Measurements from ENCODE around the gene AVPR1B.

The AVPR1B gene

DNA sequence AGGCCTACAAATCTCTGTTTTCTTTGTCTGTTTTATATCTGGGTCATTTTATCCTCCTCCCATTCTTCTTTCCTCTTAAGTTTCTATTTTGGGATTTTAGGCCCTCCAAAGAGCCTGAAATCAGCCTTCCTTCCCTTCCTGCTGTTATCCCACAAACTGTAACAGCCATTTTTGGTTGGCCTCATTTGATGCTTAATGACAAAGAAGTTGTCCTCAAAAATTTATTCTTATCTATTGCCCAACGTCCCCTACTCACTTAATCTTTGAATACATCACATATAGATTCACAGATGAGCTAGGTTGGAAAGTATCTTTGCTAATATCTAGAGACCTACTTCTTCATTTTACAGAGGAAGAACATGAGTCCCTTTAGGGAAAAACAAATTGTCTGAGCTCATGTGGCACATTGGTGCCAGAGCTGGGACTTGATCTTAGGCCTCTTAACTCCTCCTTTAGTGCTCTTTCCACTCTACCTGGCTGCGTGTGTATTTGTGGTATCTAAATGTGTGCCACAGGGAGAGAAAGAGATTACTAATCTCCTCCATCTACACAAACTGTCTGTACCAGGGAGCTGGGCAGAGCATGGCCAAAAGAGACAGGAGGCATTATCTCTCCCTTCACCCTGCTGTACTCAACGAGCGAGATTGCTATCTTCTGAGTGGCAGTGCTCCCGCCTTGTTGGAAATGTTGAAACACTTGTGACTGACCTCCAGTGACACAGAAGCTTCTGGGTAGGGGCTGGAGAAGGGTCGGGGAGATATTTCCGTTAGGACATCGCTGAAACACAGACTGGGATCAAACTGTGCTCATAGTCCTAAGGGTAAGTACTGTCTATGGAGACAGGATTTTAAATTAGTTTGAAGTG is 34.1 kb downstream of the AVPR1B start:
- DNase-seq (ENCODE audit: low read depth), result no peak
- TF ChIP-seq, protein P1, sequence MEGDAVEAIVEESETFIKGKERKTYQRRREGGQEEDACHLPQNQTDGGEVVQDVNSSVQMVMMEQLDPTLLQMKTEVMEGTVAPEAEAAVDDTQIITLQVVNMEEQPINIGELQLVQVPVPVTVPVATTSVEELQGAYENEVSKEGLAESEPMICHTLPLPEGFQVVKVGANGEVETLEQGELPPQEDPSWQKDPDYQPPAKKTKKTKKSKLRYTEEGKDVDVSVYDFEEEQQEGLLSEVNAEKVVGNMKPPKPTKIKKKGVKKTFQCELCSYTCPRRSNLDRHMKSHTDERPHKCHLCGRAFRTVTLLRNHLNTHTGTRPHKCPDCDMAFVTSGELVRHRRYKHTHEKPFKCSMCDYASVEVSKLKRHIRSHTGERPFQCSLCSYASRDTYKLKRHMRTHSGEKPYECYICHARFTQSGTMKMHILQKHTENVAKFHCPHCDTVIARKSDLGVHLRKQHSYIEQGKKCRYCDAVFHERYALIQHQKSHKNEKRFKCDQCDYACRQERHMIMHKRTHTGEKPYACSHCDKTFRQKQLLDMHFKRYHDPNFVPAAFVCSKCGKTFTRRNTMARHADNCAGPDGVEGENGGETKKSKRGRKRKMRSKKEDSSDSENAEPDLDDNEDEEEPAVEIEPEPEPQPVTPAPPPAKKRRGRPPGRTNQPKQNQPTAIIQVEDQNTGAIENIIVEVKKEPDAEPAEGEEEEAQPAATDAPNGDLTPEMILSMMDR (conservative IDR thresholded peaks at IDR 0.05; ENCODE audit: low read length), result no peak
- H3K4me3 ChIP-seq (ENCODE audit: low read length), result no peak overlapping the region

DNA sequence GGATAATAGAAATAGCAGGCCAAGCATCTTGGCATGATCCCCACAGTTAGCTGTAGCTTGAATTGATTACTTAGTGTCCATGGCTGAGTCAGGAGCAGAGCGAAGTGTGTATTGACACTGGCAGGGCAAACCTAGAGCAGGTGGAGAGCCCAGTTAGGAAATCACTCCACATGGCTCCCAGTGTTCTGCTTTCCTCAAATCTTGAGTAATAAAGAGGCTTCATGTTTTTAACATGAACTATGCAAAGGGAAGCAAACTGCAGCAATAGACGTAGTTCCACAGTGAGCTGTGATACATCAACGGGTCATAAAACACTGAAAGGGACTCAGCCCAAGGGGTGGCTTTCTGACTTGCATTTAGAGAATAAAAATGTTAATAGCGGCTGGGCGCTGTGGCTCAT is 35.3 kb downstream of the AVPR1B start:
- no peak overlapping the region for H3K4me3 ChIP-seq (ENCODE audit: low read length)
- DNase-seq (ENCODE audit: low read depth), result no peak
- TF ChIP-seq, protein P1 (conservative IDR thresholded peaks at IDR 0.05; ENCODE audit: low read length), result no peak

DNA sequence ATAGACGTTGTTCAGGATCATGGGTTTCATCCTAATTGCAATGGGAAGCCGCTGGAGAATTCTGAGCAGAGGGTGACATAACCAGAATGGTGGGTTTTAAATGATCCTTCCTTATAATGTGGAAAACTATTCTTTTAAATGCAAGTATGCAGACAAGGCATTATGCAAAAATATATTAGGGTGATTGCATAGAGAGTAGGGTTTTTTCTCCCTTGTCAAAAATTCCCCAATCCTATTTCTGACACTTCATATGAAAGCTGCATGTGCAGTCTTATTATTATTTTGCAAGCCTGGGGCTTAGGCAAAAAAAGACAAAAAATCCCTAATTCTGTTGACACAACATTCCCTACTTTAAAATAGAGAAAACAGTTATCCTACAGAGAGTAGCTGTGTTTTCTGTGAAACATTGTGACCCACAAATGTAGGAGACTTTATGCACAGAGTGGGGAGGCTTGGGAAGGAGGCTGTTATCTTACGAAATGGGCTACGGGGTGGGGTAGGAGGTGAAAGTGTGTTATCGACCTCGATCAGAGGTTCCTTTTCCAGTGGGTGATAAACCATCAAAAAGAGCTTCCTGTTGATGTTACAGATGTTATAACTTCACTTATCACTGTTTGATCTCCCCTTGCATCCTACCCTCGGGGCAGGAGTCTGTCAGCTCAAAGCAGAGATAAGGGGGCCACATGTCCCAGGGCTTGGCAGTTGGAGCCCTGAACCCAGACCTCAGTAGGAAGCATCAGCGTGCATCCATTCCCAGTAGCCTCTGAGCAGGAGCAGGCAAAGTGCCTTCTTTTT is 37.0 kb downstream of the AVPR1B start:
- no peak overlapping the region for H3K4me3 ChIP-seq (ENCODE audit: low read length)
- TF ChIP-seq, protein P1 (conservative IDR thresholded peaks at IDR 0.05; ENCODE audit: low read length), result no peak
- no peak for DNase-seq (ENCODE audit: low read depth)

DNA sequence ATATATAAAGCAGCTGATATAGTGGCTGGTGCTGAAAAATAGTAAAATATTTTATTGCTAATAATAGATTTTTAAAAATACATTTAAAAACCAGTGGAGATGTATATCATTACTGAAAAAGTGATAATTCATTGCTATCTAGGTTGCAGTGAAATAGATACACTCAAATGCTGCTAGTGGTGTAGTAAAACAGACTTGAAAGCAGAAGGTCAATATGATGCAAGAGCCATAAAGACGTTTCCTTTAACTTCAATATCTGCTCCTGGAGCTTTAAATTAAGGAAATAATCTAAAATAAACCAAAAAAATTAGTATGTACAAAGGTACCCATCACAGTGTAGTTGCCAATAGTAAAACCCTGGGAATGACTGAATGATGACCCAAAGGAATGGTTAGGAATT is 38.1 kb downstream of the AVPR1B start:
- TF ChIP-seq, protein P1 (conservative IDR thresholded peaks at IDR 0.05; ENCODE audit: low read length), result no peak
- no peak for DNase-seq (ENCODE audit: low read depth)
- H3K4me3 ChIP-seq (ENCODE audit: low read length), result no peak overlapping the region

DNA sequence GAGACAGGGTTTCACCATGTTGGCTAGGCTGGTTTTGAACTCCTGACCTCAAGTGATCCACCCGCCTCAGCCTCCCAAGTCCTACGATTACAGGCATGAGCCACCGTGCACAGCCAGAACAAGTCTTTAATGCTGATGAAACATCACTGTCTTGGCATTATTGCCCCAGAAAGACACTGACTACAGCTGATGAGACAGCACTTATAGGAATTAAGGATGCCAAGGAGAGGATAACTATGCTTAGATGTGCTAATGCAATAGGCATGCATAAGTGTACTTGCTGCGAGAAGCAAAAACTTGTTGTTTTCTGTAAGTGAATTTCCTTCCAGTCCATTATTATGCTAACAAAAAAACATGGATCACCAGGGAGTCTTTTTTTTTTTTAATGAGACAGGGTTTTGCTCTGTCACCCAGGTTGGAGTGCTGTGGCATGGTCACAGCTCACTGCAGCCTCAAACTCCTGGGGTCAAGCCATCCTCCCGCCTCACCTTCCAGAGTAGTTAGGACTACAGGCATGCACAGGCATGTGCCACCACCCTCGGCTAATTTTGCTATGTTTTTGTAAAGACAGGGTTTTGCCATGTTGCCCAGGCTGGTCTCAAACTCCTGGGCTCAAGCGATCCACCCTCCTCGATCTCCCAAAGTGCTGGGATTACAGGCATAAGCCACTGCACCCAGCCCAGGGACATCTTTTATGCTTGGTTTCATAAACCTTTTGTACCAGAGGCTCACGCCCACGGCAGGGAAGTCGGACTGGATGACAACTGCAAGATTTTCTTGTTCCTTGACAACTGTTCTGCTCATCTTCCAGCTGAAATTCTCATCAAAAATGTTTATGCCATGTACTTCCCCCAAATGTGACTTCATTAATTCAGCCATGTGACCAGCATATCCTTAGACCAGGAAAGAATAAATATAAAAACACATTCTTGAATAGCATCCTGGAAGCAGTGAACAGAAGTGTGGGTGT is 41.1 kb downstream of the AVPR1B start:
- TF ChIP-seq, protein P1 (conservative IDR thresholded peaks at IDR 0.05; ENCODE audit: low read length), result no peak
- peak; percentile 58 for DNase-seq (ENCODE audit: low read depth)
- no peak overlapping the region for H3K4me3 ChIP-seq (ENCODE audit: low read length)

DNA sequence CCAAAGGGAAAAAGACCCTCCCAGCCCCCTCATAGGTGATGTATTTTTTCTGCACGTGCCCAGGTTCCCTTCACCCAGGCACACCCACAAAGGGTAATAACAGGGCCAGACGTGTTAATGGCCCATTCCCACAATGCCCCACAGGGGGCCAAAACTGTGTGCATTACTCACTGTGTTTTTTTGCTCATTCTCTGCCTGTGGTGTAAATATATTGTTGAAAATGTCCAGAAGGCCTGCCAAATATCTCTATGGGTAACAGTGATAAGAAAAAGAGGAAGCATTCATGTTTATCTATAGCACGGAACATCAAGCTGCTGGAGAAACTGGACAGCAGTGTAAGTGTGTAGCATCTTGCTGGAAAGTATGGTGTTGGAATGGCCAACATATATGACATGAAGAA is 42.3 kb downstream of the AVPR1B start:
- DNase-seq (ENCODE audit: low read depth), result no peak
- no peak overlapping the region for H3K4me3 ChIP-seq (ENCODE audit: low read length)
- TF ChIP-seq, protein P1 (conservative IDR thresholded peaks at IDR 0.05; ENCODE audit: low read length), result no peak
